A549 (cell line): ENCODE data around the gene PLPP3. TPM values are rescaled to one million over a fixed set of nuclear protein-coding genes. Genes with fewer than 3 reads are reported as not detected.
A peak's percentile ranks its signal among the peaks of the same experiment; 100 is the strongest.

Experiments used
- ATAC-seq, 2 experiments: fragments of 200-7000 bp in 1 of 2; fragments of >200 bp in 1 of 2; cut with Nextera tagmentation in 1 of 2; cut with Tn5 transposase in 1 of 2; 3 replicates each; pipeline versions ENCODE4 v1.8.0 to v1.9.1; 2018 to 2020; ENCODE audit warnings: mild to moderate bottlenecking in 1 of 2, moderate library complexity in 1 of 2
- CTCF ChIA-PET: fragments of 300-600 bp; sonication (Branson Sonifier 250); formaldehyde crosslinking; extraction: SDS; loops from one replicate; lab custom pipeline; 2021; ENCODE audit warnings: antibody characterized with exemption, inconsistent platforms; lab: Yijun Ruan, JAX
- POLR2A ChIA-PET: fragments of 350-600 bp; formaldehyde crosslinking; extraction: SDS; loops from one replicate; lab custom pipeline; 2021; ENCODE audit warnings: antibody characterized with exemption, inconsistent platforms; lab: Yijun Ruan, JAX
- DNase-seq, 2 experiments: peaks; one replicate each; pipeline versions ENCODE4 v3.0.0 to v3.0.0-alpha.2; 2011 to 2016; ENCODE audit warnings: low read depth in 1 of 2, low spot score in 1 of 2
- FAIRE-seq: peaks from 2 replicates; lab custom pipeline; 2011; peaks lifted over from hg19 to GRCh38; lab: Jason Lieb, UNC
- H3K27ac ChIP-seq, 2 experiments: fragments of >200 bp; sonication (Bioruptor Twin); formaldehyde crosslinking; 3 replicates each; pipeline ENCODE4 v1.5.1; 2016 to 2017
- H3K4me1 ChIP-seq: fragments of >200 bp; sonication (Bioruptor Twin); formaldehyde crosslinking; 3 replicates; pipeline ENCODE4 v1.6.1; 2016
- H3K4me2 ChIP-seq: fragments of >200 bp; sonication (Bioruptor Twin); formaldehyde crosslinking; 3 replicates; pipeline ENCODE4 v1.6.1; 2016
- H3K4me3 ChIP-seq: fragments of >200 bp; sonication (Bioruptor Twin); formaldehyde crosslinking; 3 replicates; pipeline ENCODE4 v1.5.1; 2016
- H3K9me3 ChIP-seq: fragments of >200 bp; sonication (Bioruptor Twin); formaldehyde crosslinking; 3 replicates; pipeline ENCODE4 v1.6.1; 2016
- BCL3 ChIP-seq: fragments of >200 bp; sonication (Bioruptor Twin); formaldehyde crosslinking; IDR thresholded peaks from 3 replicates; pipeline ENCODE4 v1.6.1; 2016
- CBX2 ChIP-seq: fragments of 200-600 bp; sonication (generic); IDR thresholded peaks from 2 replicates; pipeline ENCODE4 v1.6.1; 2016; ENCODE audit warnings: low read depth, mild to moderate bottlenecking, borderline replicate concordance
- CBX8 ChIP-seq: fragments of 200-600 bp; sonication (generic); IDR thresholded peaks from 2 replicates; pipeline ENCODE4 v1.6.1; 2016
- CHD2 ChIP-seq: fragments of 150-350 bp; IDR thresholded peaks from 2 replicates; pipeline ENCODE4 v1.6.1; 2014; ENCODE audit warnings: low read length; ENCODE audit not compliant: partially characterized antibody
- EHF ChIP-seq: fragments of 250-450 bp; sonication (Bioruptor Pico); IDR thresholded peaks from 2 replicates; pipeline ENCODE4 v1.5.0; 2020; ENCODE audit warnings: mild to moderate bottlenecking
- FOSB ChIP-seq: fragments of 250-450 bp; sonication (Bioruptor Pico); IDR thresholded peaks from 2 replicates; pipeline ENCODE4 v1.5.0; 2020; ENCODE audit warnings: mild to moderate bottlenecking, moderate library complexity
- FOXS1 ChIP-seq: fragments of 250-450 bp; sonication (Bioruptor Pico); IDR thresholded peaks from 2 replicates; pipeline ENCODE4 v1.5.0; 2020; ENCODE audit warnings: mild to moderate bottlenecking, moderate library complexity
- HES2 ChIP-seq: fragments of >200 bp; sonication (Bioruptor Twin); formaldehyde crosslinking; IDR thresholded peaks from 2 replicates; pipeline ENCODE4 v1.6.1; 2016
- HEYL ChIP-seq: fragments of 250-450 bp; sonication (Bioruptor Pico); IDR thresholded peaks from 2 replicates; pipeline ENCODE4 v1.8.0; 2021; ENCODE audit warnings: mild to moderate bottlenecking, moderate library complexity
- HOXB13 ChIP-seq: fragments of 250-450 bp; sonication (Bioruptor Pico); IDR thresholded peaks from 2 replicates; pipeline ENCODE4 v1.5.0; 2020; ENCODE audit warnings: low read depth, mild to moderate bottlenecking, moderate library complexity
- HOXB5 ChIP-seq: fragments of 250-450 bp; sonication (Bioruptor Pico); IDR thresholded peaks from 2 replicates; pipeline ENCODE4 v1.5.0; 2020; ENCODE audit warnings: mild to moderate bottlenecking, moderate library complexity
- JUN ChIP-seq, 2 experiments: fragments of >200 bp; sonication (Bioruptor Twin); formaldehyde crosslinking; IDR thresholded peaks; 2 replicates in 1 of 2; 3 replicates in 1 of 2; pipeline ENCODE4 v1.6.1; 2016 to 2017
- JUNB ChIP-seq: fragments of >200 bp; sonication (Bioruptor Twin); formaldehyde crosslinking; IDR thresholded peaks from 2 replicates; pipeline ENCODE4 v1.6.1; 2016
- MAX ChIP-seq: IDR thresholded peaks from 2 replicates; pipeline ENCODE4 v1.6.1; 2012
- MAZ ChIP-seq: fragments of 150-350 bp; IDR thresholded peaks from 2 replicates; pipeline ENCODE4 v1.6.1; 2014; ENCODE audit warnings: antibody characterized with exemption, low read depth, low read length, borderline replicate concordance
- NR3C1 ChIP-seq: fragments of >200 bp; sonication (Bioruptor Twin); formaldehyde crosslinking; IDR thresholded peaks from 3 replicates; pipeline ENCODE4 v1.6.1; 2017
- PBX3 ChIP-seq: IDR thresholded peaks from 2 replicates; pipeline ENCODE4 v1.6.1; 2012
- PHF8 ChIP-seq: fragments of 200-600 bp; sonication (generic); IDR thresholded peaks from 2 replicates; pipeline ENCODE4 v1.6.1; 2016; ENCODE audit warnings: low read depth, mild to moderate bottlenecking, antibody characterized with exemption, moderate library complexity, borderline replicate concordance
- POLR2A ChIP-seq: IDR thresholded peaks from 2 replicates; pipeline ENCODE4 v1.6.1; 2012; ENCODE audit warnings: mild to moderate bottlenecking, low read length
- RFX5 ChIP-seq: fragments of 450-650 bp; IDR thresholded peaks from 2 replicates; pipeline ENCODE4 v1.7.1; 2014; ENCODE audit warnings: antibody characterized with exemption, mild to moderate bottlenecking, moderate library complexity
- SMC3 ChIP-seq: fragments of >200 bp; sonication (Bioruptor Twin); formaldehyde crosslinking; IDR thresholded peaks from 3 replicates; pipeline ENCODE4 v1.6.1; 2018; ENCODE audit warnings: inconsistent platforms
- TP53 ChIP-seq: fragments of 250-450 bp; sonication (Bioruptor Pico); IDR thresholded peaks from 2 replicates; pipeline ENCODE4 v1.5.0; 2021; ENCODE audit warnings: mild to moderate bottlenecking, moderate library complexity
- USF2 ChIP-seq: fragments of 450-650 bp; IDR thresholded peaks from 2 replicates; pipeline ENCODE4 v1.6.1; 2014; ENCODE audit warnings: antibody characterized with exemption
- ZFP36 ChIP-seq: fragments of 450-650 bp; IDR thresholded peaks from 2 replicates; pipeline ENCODE4 v1.6.1; 2014; ENCODE audit warnings: borderline replicate concordance; ENCODE audit not compliant: partially characterized antibody
- ZNF302 ChIP-seq: fragments of 250-450 bp; sonication (Bioruptor Pico); IDR thresholded peaks from 2 replicates; pipeline ENCODE4 v1.9.0; 2021; ENCODE audit warnings: inconsistent platforms, mild to moderate bottlenecking, moderate library complexity
- ZSCAN20 ChIP-seq: fragments of 250-450 bp; sonication (Bioruptor Pico); IDR thresholded peaks from 2 replicates; pipeline ENCODE4 v1.8.0; 2022; ENCODE audit warnings: mild to moderate bottlenecking, moderate library complexity
- WGBS: methylation state at CpG from one replicate; pipeline ENCODE4 v1.1.6; 2017; ENCODE audit errors: missing lambda C conversion rate; 5-methylcytosine and 5-hydroxymethylcytosine counted together
- polyA plus RNA-seq, 4 experiments: library from polyadenylated mRNA; depleted of rRNA in 3 of 4; stranded (reverse); fragments of >200 nt; fragmentation: RNase III in 1 of 4; extraction: RNeasy Plus Mini Kit Qiagen cat#74134 plus additional on column Dnase treatment in 1 of 4; gene quantifications; 2 replicates in 3 of 4; 3 replicates in 1 of 4; pipeline ENCODE4 v1.2.3, GENCODE V29; 2011 to 2017

The PLPP3 gene
- polyA plus RNA-seq, 2 of the 4 experiments (the other 2 are of a cell fraction), result 23.6 to 25.6 TPM

GRCh38 chr1:56572334-56573050 lies 6.9 kb downstream of the PLPP3 start:
- WGBS, result 83% methylated on average over 4 of the region's 4 CpGs
- H3K4me3 ChIP-seq, result no peak overlapping the region
- no peaks in the 10 kb centered on the region for H3K9me3 ChIP-seq
- ATAC-seq (no peak), FAIRE-seq (no peak), DNase-seq (no peak)
- CTCF ChIA-PET, result interaction anchor here (0.5 kb wide), 1 partner anchor 74 kb away, joined by 3 read pairs; no protein-coding TSS in a partner anchor
- no peak for TF ChIP-seq HES2
- no peak for TF ChIP-seq JUNB
- TF ChIP-seq PHF8, result no peak
- TF ChIP-seq TP53, result no peak
- TF ChIP-seq USF2, result no peak
- no peak for TF ChIP-seq PBX3
- no peak for TF ChIP-seq POLR2A
- no peak for TF ChIP-seq MAX
- POLR2A ChIA-PET, result no interaction called here
- peaks cover 64% of the 10 kb centered on the region for H3K4me1 ChIP-seq
- peak overlapping the region; percentile 38 for H3K4me2 ChIP-seq
- no peak overlapping the region for H3K27ac ChIP-seq

- TF ChIP-seq HEYL (CRISPR knock-in tag), result no peak
- no peak for TF ChIP-seq CBX8
- TF ChIP-seq FOXS1 (CRISPR knock-in tag), result no peak
- no peak for TF ChIP-seq HOXB5 (CRISPR knock-in tag)
- TF ChIP-seq CBX2, result no peak
- peaks cover 61% of the 10 kb centered on the region for H3K4me1 ChIP-seq
- no peak for DNase-seq
- H3K9me3 ChIP-seq, result no peaks in the 10 kb centered on the region
- WGBS, result 70% methylated on average over 1 of the region's 1 CpG
- ChIA-PET POLR2A (no interaction called here), CTCF (interaction anchor here (0.5 kb wide), 1 partner anchor 73 kb away, joined by 3 read pairs; no protein-coding TSS in a partner anchor)
- H3K4me3 ChIP-seq, result no peak overlapping the region
- FAIRE-seq, result no peak
- H3K27ac ChIP-seq, result no peak overlapping the region
- H3K4me2 ChIP-seq, result peak overlapping the region; percentile 2; the same call in 1 of the 3 replicates
- no peak for ATAC-seq
Observed at GRCh38 chr1:56571448-56571847, 7.9 kb downstream of the PLPP3 start.

- Histone ChIP-seq H3K4me2 (peak overlapping the region; percentile 2; the same call in 2 of the 3 replicates), H3K9me3 (no peaks in the 10 kb centered on the region), H3K4me1 (peaks cover 61% of the 10 kb centered on the region), H3K27ac (no peak overlapping the region), H3K4me3 (no peak overlapping the region)
- ChIA-PET CTCF (interaction anchor here (1.5 kb wide), 1 partner anchor 250 kb away, joined by 3 read pairs; no protein-coding TSS in a partner anchor), POLR2A (no interaction called here)
- ATAC-seq (no peak), FAIRE-seq (no peak), DNase-seq (no peak)
- WGBS, result 98% methylated on average over 5 of the region's 5 CpGs
- no peak for TF ChIP-seq ZFP36
- TF ChIP-seq EHF (CRISPR knock-in tag), result no peak
- no peak for TF ChIP-seq HEYL (CRISPR knock-in tag)
- no peak for TF ChIP-seq PHF8
- TF ChIP-seq HOXB13 (CRISPR knock-in tag), result no peak
- no peak for TF ChIP-seq RFX5
- TF ChIP-seq CHD2, result no peak
- no peak for TF ChIP-seq JUN (IDR thresholded peaks at IDR 0.05)
- TF ChIP-seq CBX8, result no peak
- TF ChIP-seq CBX2, result no peak
- no peak for TF ChIP-seq POLR2A
- TF ChIP-seq ZNF302 (CRISPR knock-in tag), result no peak
- no peak for TF ChIP-seq MAZ
- no peak for TF ChIP-seq SMC3
- no peak for TF ChIP-seq ZSCAN20 (CRISPR knock-in tag)
- no peak for TF ChIP-seq BCL3
- TF ChIP-seq FOSB (CRISPR knock-in tag), result no peak
- no peak for TF ChIP-seq NR3C1
Observed at GRCh38 chr1:56570924-56571372, 8.4 kb downstream of the PLPP3 start.
